Endothelial cell of umbilical vein (primary cell): ENCODE measurements around the gene PTPN3. TPM values are rescaled to one million over a fixed set of nuclear protein-coding genes. Genes with fewer than 3 reads are reported as not detected.

Experiments
- BruUV-seq: library from RNA; stranded (reverse); fragments of 400-500 nt; replicated peaks from 2 replicates; lab custom pipeline; 2021; lab: Mats Ljungman, UMichigan
- CTCF ChIA-PET: fragments of 300-600, 350-600 bp; sonication (Branson Sonifier 250); formaldehyde crosslinking; loops from one replicate; lab custom pipeline; 2021; ENCODE audit warnings: antibody characterized with exemption, inconsistent platforms; lab: Charles Lee
- POLR2A ChIA-PET: fragments of 300-600, 350-600 bp; sonication (Branson Sonifier 250); formaldehyde crosslinking; loops from one replicate; lab custom pipeline; 2021; ENCODE audit warnings: antibody characterized with exemption, inconsistent platforms; lab: Charles Lee
- DNase-seq: peaks from one replicate; pipeline ENCODE4 v3.0.0-alpha.2; 2011; ENCODE audit warnings: low read depth, low spot score
- FAIRE-seq: peaks from 2 replicates; lab custom pipeline; 2011; peaks lifted over from hg19 to GRCh38; lab: Jason Lieb, UNC
- H2AFZ ChIP-seq: 2 replicates; pipeline ENCODE4 v1.6.0; 2012; ENCODE audit warnings: low read depth, low read length, control low read depth, inconsistent platforms
- H3K27ac ChIP-seq: 2 replicates; pipeline ENCODE4 v1.5.1; 2011; ENCODE audit warnings: low read depth, mild to moderate bottlenecking, control low read depth, low read length, moderate library complexity; ENCODE audit not compliant: insufficient read depth
- H3K27me3 ChIP-seq, 2 experiments: 2 replicates each; pipeline versions ENCODE4 v1.6.0 to v1.6.1; 2011; ENCODE audit warnings: low read length in 2 of 2, mixed read lengths in 1 of 2; ENCODE audit not compliant: control insufficient read depth in 2 of 2, insufficient read depth in 2 of 2
- H3K36me3 ChIP-seq, 2 experiments: 2 replicates in 1 of 2; 3 replicates in 1 of 2; pipeline ENCODE4 v1.5.1; 2011; ENCODE audit warnings: low read length in 2 of 2, mild to moderate bottlenecking in 1 of 2, moderate library complexity in 1 of 2; ENCODE audit not compliant: control insufficient read depth in 2 of 2, insufficient read depth in 2 of 2; ENCODE audit errors: extremely low read depth in 1 of 2
- H3K4me1 ChIP-seq: 3 replicates; pipeline ENCODE4 v1.5.1; 2011; ENCODE audit warnings: mild to moderate bottlenecking, low read length; ENCODE audit not compliant: control insufficient read depth, insufficient read depth; ENCODE audit errors: extremely low read depth
- H3K4me2 ChIP-seq: 2 replicates; pipeline ENCODE4 v1.6.1; 2011; ENCODE audit warnings: low read length, control low read depth, mixed read lengths; ENCODE audit not compliant: insufficient read depth
- H3K4me3 ChIP-seq, 3 experiments: fragments of 200-600 bp in 1 of 3; sonication (generic), shearing (Covaris generic) in 1 of 3; replicated peaks in 1 of 3; 2 replicates each; pipeline ENCODE4 v1.5.1; 2011 to 2016; ENCODE audit warnings: control low read depth in 3 of 3, low read length in 3 of 3, mild to moderate bottlenecking in 2 of 3, inconsistent platforms in 1 of 3, low read depth in 1 of 3, moderate library complexity in 1 of 3; ENCODE audit not compliant: insufficient read depth in 1 of 3
- H3K79me2 ChIP-seq: 2 replicates; pipeline ENCODE4 v1.6.0; 2012; ENCODE audit warnings: low read length, inconsistent platforms; ENCODE audit not compliant: control insufficient read depth, insufficient read depth
- H3K9ac ChIP-seq: replicated peaks from 2 replicates; pipeline ENCODE3; 2011; ENCODE audit warnings: low read length, control low read depth; ENCODE audit not compliant: insufficient read depth; ENCODE audit errors: extremely low read depth
- H3K9me1 ChIP-seq: replicated peaks from 3 replicates; pipeline ENCODE4 v1.6.0; 2011; ENCODE audit warnings: mild to moderate bottlenecking, low read length; ENCODE audit not compliant: control insufficient read depth, insufficient read depth; ENCODE audit errors: extremely low read depth
- H3K9me3 ChIP-seq: replicated peaks from 2 replicates; pipeline ENCODE4 v1.5.1; 2012; ENCODE audit warnings: low read length, inconsistent platforms; ENCODE audit not compliant: control insufficient read depth, insufficient read depth
- H4K20me1 ChIP-seq: replicated peaks from 2 replicates; pipeline ENCODE3; 2011; ENCODE audit warnings: mild to moderate bottlenecking, low read length; ENCODE audit not compliant: control insufficient read depth, insufficient read depth; ENCODE audit errors: extremely low read depth
- JUN ChIP-seq: IDR thresholded peaks from 2 replicates; pipeline ENCODE4 v1.6.1; 2011; ENCODE audit warnings: borderline replicate concordance, low read depth; ENCODE audit not compliant: insufficient read length, insufficient read depth
- POLR2AphosphoS5 ChIP-seq: IDR thresholded peaks from 2 replicates; pipeline ENCODE4 v1.6.1; 2012; ENCODE audit warnings: low read depth, mild to moderate bottlenecking, control low read depth, low read length, moderate library complexity; ENCODE audit not compliant: insufficient read depth
- dilution Hi-C: fragments of 300-500 bp; cut with MboI; formaldehyde crosslinking; loops from one replicate; pipeline ENCODE4 v1.15.0; 2019; ENCODE audit warnings: low sequenced_read_pairs; ENCODE audit not compliant: extremely low pct_ligation_motif_present
- intact Hi-C: fragments of 100-400 bp; cut with micrococcal nuclease; formaldehyde crosslinking; loops from one replicate; pipeline ENCODE4 v1.10.0; 2022
- polyA plus RNA-seq, 4 experiments: library from polyadenylated mRNA; depleted of rRNA in 3 of 4; stranded (reverse) in 3 of 4; unstranded in 1 of 4; fragments of >200 nt; gene quantifications; 2 replicates each; pipeline versions ENCODE4 v1.2.1 to v1.2.3, GENCODE V29; 2011 to 2012; ENCODE audit warnings: missing spikeins in 1 of 4
- total RNA-seq: library from RNA; stranded (reverse); gene quantifications from 2 replicates; pipeline ENCODE4 v1.2.3, GENCODE V29; 2021

Gene PTPN3
- total and polyA plus RNA-seq, 2 donors (not counting 3 experiments of a cell fraction or from before 2014, with no cell fraction given), result 0.01 TPM; not detected in 1

DNA sequence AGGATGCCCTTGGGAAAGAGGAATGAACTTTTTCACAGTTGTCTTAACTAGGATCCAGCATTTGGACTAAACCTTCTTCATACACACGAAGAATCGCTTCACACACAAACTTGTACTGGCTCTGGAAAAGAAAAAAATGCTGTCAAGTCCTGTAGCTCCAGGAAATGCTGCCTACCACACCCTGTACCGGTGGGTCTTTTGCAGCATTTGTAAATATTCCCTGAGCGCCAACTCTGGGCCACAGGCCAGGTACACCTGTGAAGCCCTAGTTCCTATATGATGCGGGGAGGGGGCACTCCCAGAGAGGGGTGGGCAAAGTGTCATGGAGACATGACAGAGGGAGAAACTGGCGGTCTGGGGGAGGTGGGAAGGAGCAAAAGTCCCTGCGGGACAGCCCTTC is 118.6 kb downstream of the PTPN3 start:
- no peak for TF ChIP-seq JUN
- no TSS peak for BruUV-seq

DNA sequence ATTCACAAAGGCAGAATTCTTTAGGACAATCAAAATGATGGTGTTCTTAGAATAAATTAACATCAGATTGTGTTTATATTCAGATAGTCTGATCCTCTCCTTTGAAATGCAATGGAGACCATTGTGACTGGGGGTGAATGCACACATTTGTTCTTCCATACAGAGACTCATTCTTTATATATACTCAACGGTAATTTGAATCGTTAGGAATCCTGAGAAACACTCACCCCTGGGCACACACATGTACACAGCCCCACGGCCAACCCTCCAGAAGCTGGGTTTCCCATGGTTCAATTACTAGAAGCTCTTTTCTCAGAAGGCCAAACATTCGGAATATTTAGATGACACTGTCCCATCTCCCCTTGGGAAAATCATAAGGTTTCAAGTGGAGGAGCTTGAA is 119.8 kb downstream of the PTPN3 start:
- H3K27me3 ChIP-seq, result no peaks in the 10 kb centered on the region
- H4K20me1 ChIP-seq, result no peaks in the 10 kb centered on the region
- no peak overlapping the region for H3K4me2 ChIP-seq
- H3K27ac ChIP-seq, result no peak overlapping the region
- no peak for TF ChIP-seq POLR2AphosphoS5
- DNase-seq (no peak), FAIRE-seq (no peak)
- no peaks in the 10 kb centered on the region for H3K9me1 ChIP-seq
- no peak overlapping the region for H3K4me3 ChIP-seq
- no peak overlapping the region for H3K9ac ChIP-seq
- POLR2A ChIA-PET, result no interaction called here
- no peaks in the 10 kb centered on the region for H3K9me3 ChIP-seq
- H3K4me1 ChIP-seq, result no peaks in the 10 kb centered on the region
- no peak overlapping the region for H2AFZ ChIP-seq
- intact Hi-C loops (no loop called here), dilution Hi-C loops (no loop called here)
- no peaks in the 10 kb centered on the region for H3K79me2 ChIP-seq
- no TSS peak for BruUV-seq
- no peaks in the 10 kb centered on the region for H3K36me3 ChIP-seq
- CTCF ChIA-PET, result no interaction called here

More for the DNA sequence above, 118.6 kb downstream of the PTPN3 start:
- H4K20me1 ChIP-seq, result no peaks in the 10 kb centered on the region
- H3K4me3 ChIP-seq, result no peak overlapping the region
- H3K79me2 ChIP-seq, result no peaks in the 10 kb centered on the region
- ChIA-PET CTCF (no interaction called here), POLR2A (no interaction called here)
- no peak overlapping the region for H3K27ac ChIP-seq
- no peaks in the 10 kb centered on the region for H3K4me1 ChIP-seq
- H3K9ac ChIP-seq, result no peak overlapping the region
- no peaks in the 10 kb centered on the region for H3K9me3 ChIP-seq
- FAIRE-seq, result no peak
- intact Hi-C loops, result no loop called here
- no peak overlapping the region for H3K4me2 ChIP-seq
- H3K27me3 ChIP-seq, result no peaks in the 10 kb centered on the region
- dilution Hi-C loops, result no loop called here
- DNase-seq, result no peak
- H2AFZ ChIP-seq, result no peak overlapping the region
- no peaks in the 10 kb centered on the region for H3K36me3 ChIP-seq
- no peaks in the 10 kb centered on the region for H3K9me1 ChIP-seq
